GM19023 (cell line): ENCODE results near the gene RFT1.

Source experiments
- ATAC-seq: cut with Tn5 transposase; IDR thresholded peaks from one replicate; pipeline ENCODE4 v1.9.1; 2021; ENCODE audit warnings: mild to moderate bottlenecking, moderate library complexity; ENCODE audit not compliant: unreplicated experiment

RFT1 gene

GRCh38 chr3:53092942-53093341 is 37.3 kb downstream of the RFT1 start:
- ATAC-seq = no peak

GRCh38 chr3:53092216-53092615 is 38.0 kb downstream of the RFT1 start:
- ATAC-seq = no peak

GRCh38 chr3:53091011-53091410 is 39.2 kb downstream of the RFT1 start:
- ATAC-seq = no peak

- ATAC-seq = no peak
These were observed 40.7 kb downstream of the RFT1 start for GRCh38 chr3:53089511-53089910.

- ATAC-seq = no peak
These were observed 44.8 kb downstream of the RFT1 start for GRCh38 chr3:53085476-53085875.

GRCh38 chr3:53084310-53085001 is 45.8 kb downstream of the RFT1 start:
- no peak for ATAC-seq

- no peak for ATAC-seq
These were observed 46.3 kb downstream of the RFT1 start for GRCh38 chr3:53083949-53084309.

- no peak for ATAC-seq
These were observed 46.7 kb downstream of the RFT1 start for GRCh38 chr3:53083521-53083920.

GRCh38 chr3:53082736-53083135 is 47.5 kb downstream of the RFT1 start:
- ATAC-seq = no peak

GRCh38 chr3:53081318-53081717 is 48.9 kb downstream of the RFT1 start:
- no peak for ATAC-seq

GRCh38 chr3:53080612-53081205 is 49.5 kb downstream of the RFT1 start:
- ATAC-seq = no peak

- ATAC-seq = no peak
These were observed 50.3 kb downstream of the RFT1 start for GRCh38 chr3:53079791-53080555.

- ATAC-seq = no peak
These were observed 51.1 kb downstream of the RFT1 start for GRCh38 chr3:53079147-53079546.

- no peak for ATAC-seq
These were observed 51.6 kb downstream of the RFT1 start for GRCh38 chr3:53078656-53079055.

- ATAC-seq = no peak
These were observed 52.6 kb downstream of the RFT1 start for GRCh38 chr3:53077476-53078220.

GRCh38 chr3:53075743-53076140 is 54.5 kb downstream of the RFT1 start:
- no peak for ATAC-seq

- ATAC-seq = no peak
These were observed 55.2 kb downstream of the RFT1 start for GRCh38 chr3:53074761-53075742.

GRCh38 chr3:53074366-53074696 is 55.9 kb downstream of the RFT1 start:
- no peak for ATAC-seq

- no peak for ATAC-seq
These were observed 56.5 kb downstream of the RFT1 start for GRCh38 chr3:53073553-53074365.
